ENCODE results near the gene COA5. TPM values are rescaled to one million over a fixed set of nuclear protein-coding genes. Genes with fewer than 3 reads are reported as not detected.

The COA5 gene
- total RNA-seq, 1 donor from 2014 or later, result 21.6 TPM

GRCh38 chr2:98573426-98573825 lies 34.9 kb downstream of the COA5 start:
- Mint-ChIP-seq H3K27ac (ENCODE audit: unreplicated experiment) (no peak overlapping the region), H3K27me3 (ENCODE audit: unreplicated experiment) (peaks cover 7% of the 10 kb centered on the region), H3K9me3 (ENCODE audit: unreplicated experiment) (no peaks in the 10 kb centered on the region), H3K4me1 (ENCODE audit: unreplicated experiment) (no peaks in the 10 kb centered on the region), H3K36me3 (ENCODE audit: low read depth, unreplicated experiment) (peaks cover 48% of the 10 kb centered on the region), H3K4me3 (ENCODE audit: unreplicated experiment) (no peak overlapping the region)
- DNase-seq (ENCODE audit: low spot score), result no peak
- no peak for TF ChIP-seq CTCF (IDR thresholded peaks at IDR 0.05; ENCODE audit: unreplicated experiment)

GRCh38 chr2:98572676-98573075 lies 35.6 kb downstream of the COA5 start:
- DNase-seq (ENCODE audit: low spot score), result no peak
- no peak for TF ChIP-seq CTCF (IDR thresholded peaks at IDR 0.05; ENCODE audit: unreplicated experiment)
- no peak overlapping the region for H3K4me3 Mint-ChIP-seq (ENCODE audit: unreplicated experiment)
- H3K4me1 Mint-ChIP-seq (ENCODE audit: unreplicated experiment), result no peaks in the 10 kb centered on the region
- H3K27me3 Mint-ChIP-seq (ENCODE audit: unreplicated experiment), result peaks cover 9% of the 10 kb centered on the region
- no peaks in the 10 kb centered on the region for H3K9me3 Mint-ChIP-seq (ENCODE audit: unreplicated experiment)
- H3K27ac Mint-ChIP-seq (ENCODE audit: unreplicated experiment), result no peak overlapping the region
- peaks cover 43% of the 10 kb centered on the region for H3K36me3 Mint-ChIP-seq (ENCODE audit: low read depth, unreplicated experiment)

- Mint-ChIP-seq H3K36me3 (ENCODE audit: low read depth, unreplicated experiment) (peaks cover 41% of the 10 kb centered on the region), H3K9me3 (ENCODE audit: unreplicated experiment) (no peaks in the 10 kb centered on the region), H3K27ac (ENCODE audit: unreplicated experiment) (no peak overlapping the region), H3K4me3 (ENCODE audit: unreplicated experiment) (no peak overlapping the region), H3K4me1 (ENCODE audit: unreplicated experiment) (no peaks in the 10 kb centered on the region), H3K27me3 (ENCODE audit: unreplicated experiment) (peaks cover 9% of the 10 kb centered on the region)
- no peak for DNase-seq (ENCODE audit: low spot score)
- TF ChIP-seq CTCF (IDR thresholded peaks at IDR 0.05; ENCODE audit: unreplicated experiment), result no peak
These were observed 36.1 kb downstream of the COA5 start for GRCh38 chr2:98572211-98572610.

GRCh38 chr2:98571796-98572195 lies 36.5 kb downstream of the COA5 start:
- TF ChIP-seq CTCF (IDR thresholded peaks at IDR 0.05; ENCODE audit: unreplicated experiment), result no peak
- Mint-ChIP-seq H3K36me3 (ENCODE audit: low read depth, unreplicated experiment) (peaks cover 43% of the 10 kb centered on the region), H3K27me3 (ENCODE audit: unreplicated experiment) (peaks cover 10% of the 10 kb centered on the region)

GRCh38 chr2:98571121-98571701 lies 37.1 kb downstream of the COA5 start:
- Mint-ChIP-seq H3K36me3 (ENCODE audit: low read depth, unreplicated experiment) (peaks cover 43% of the 10 kb centered on the region), H3K4me1 (ENCODE audit: unreplicated experiment) (no peaks in the 10 kb centered on the region), H3K9me3 (ENCODE audit: unreplicated experiment) (no peaks in the 10 kb centered on the region), H3K27ac (ENCODE audit: unreplicated experiment) (no peak overlapping the region), H3K27me3 (ENCODE audit: unreplicated experiment) (peaks cover 10% of the 10 kb centered on the region), H3K4me3 (ENCODE audit: unreplicated experiment) (no peak overlapping the region)
- no peak for DNase-seq (ENCODE audit: low spot score)
- TF ChIP-seq CTCF (IDR thresholded peaks at IDR 0.05; ENCODE audit: unreplicated experiment), result no peak

More at GRCh38 chr2:98571796-98572195, 36.5 kb downstream of the COA5 start:
- no peak overlapping the region for H3K27ac Mint-ChIP-seq (ENCODE audit: unreplicated experiment)
- no peaks in the 10 kb centered on the region for H3K4me1 Mint-ChIP-seq (ENCODE audit: unreplicated experiment)
- no peaks in the 10 kb centered on the region for H3K9me3 Mint-ChIP-seq (ENCODE audit: unreplicated experiment)
- no peak for DNase-seq (ENCODE audit: low spot score)
- H3K4me3 Mint-ChIP-seq (ENCODE audit: unreplicated experiment), result no peak overlapping the region

All from endothelial cell (in vitro differentiated cells).